Measurements from ENCODE around the gene EPHB1.
A peak's percentile ranks its signal among the peaks of the same experiment; 100 is the strongest.

EPHB1 gene

DNA sequence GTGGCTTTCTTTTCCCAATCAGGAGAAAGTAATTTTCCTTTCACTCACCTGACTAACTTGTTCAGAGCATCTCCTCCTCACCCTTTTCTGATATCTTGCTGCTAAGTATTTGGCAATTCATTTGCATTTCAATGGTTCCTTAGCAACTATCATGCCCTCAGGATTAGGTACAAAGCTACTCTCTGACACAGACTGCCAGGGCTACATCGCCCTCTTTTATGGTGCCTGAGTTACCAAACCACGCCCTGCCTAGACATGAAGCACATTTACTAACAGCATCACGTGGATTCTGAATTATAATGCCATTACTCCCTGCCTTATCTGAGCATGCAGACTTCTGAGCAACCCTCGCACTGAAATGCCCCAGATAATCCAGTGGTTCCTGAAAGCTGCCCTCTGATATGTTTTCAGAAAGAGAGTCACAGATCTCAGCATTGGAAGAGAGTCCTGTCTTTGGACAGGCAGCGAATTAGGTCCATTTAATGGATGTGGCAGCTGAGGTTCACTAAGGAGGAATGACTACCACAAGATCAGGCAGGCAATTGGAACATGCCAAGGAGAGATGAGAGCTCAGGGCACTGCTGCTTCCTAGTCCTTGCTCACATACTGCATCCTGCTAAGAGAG is 14.5 kb downstream of the EPHB1 start:
- DNase-seq (ENCODE audit: low read depth): no peak

DNA sequence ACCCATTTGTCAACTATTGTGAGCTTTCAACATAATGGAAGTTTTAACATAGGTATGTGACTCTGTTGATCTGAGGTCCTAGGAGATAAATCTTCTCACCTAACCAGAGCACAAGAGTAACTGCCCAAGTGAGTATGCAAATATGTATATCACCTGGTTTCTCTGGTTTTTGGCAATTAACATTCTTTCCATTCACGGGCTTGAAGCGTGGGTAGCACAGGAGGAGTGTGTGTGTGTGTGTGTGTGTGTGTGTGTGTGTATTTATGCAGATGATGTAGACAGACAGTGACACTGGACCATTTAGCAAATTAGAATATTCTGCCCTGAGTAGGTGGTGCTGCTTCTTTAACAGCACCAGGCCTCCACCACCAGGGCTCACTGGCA is 15.0 kb downstream of the EPHB1 start:
- no peak for DNase-seq (ENCODE audit: low read depth)

DNA sequence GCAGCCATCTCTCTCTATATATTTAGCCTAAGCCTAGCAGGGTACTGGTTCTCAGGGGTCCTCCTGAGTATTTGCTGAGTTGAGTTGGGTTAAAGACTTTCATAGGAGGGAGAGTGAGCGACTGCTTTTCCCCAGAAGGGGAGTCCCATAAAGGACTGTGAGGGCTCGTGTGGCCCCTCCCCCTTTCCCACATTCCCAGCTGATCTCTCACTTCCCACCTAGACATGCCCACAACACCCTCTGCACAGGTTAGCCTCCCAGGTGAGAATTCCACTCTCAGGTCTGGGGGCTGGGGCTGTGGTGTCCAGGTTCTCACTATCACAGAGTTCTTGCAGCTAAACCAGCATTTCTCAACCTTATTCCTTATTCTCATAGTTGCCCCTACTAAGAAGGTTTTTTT is 15.8 kb downstream of the EPHB1 start:
- no peak for DNase-seq (ENCODE audit: low read depth)

DNA sequence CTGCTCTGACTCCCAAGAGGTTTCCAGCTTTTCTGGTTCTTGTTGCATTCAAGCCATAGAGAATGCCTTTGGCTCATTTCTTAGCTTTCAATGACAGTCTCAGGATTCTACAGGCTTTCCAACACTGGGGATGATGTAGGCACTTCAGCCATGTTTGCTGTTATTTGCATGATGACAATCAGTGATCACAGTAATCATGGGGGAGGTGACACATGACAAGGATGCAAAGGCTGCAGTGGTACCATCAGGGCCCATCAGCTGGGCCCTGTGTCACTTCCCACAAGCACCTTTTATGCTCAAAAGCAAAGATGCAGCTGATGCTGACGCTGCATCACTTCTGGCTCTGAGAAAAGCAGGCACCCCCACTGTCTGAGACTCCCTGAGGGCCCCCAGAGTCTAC is 18.6 kb downstream of the EPHB1 start:
- no peak for DNase-seq (ENCODE audit: low read depth)

DNA sequence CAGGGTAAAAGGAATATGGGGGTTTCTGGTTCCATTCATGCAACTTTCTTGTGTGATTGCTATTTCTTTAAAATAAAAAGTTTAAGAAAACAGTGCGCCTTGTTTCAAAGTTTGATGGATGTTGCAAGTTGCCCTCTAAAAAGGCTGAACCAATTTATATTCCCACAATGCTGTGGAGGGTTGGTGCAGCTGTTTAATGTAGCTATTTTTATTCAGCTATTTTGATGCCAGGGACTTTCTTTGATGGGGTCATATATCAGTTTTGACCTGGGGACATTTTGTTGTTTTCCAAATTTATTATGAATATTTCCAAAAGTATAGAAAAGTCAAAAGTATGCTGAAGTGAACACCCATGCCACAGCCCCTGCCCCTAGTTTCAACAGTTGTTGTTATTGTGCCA is 20.5 kb downstream of the EPHB1 start:
- no peak for DNase-seq (ENCODE audit: low read depth)

DNA sequence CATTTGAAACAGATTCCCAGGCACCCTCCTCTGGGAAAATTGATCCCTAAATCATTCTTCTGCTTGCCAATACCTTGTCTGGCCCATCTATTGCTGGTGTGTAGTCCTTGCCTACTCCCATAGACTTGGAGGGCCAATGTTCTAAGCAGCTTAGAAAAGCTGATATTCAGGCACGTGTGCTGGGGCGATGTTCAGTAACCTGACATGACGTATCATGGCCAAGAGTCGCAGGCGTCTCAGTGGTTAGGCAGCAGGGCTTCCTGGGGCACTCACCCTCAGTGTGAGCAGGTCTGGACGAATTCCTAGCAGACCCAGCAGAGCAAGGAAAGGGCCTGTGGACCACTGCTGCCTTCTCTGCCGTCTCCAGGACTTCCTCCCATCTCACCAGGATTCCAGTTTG is 21.6 kb downstream of the EPHB1 start:
- no peak for DNase-seq (ENCODE audit: low read depth)

DNA sequence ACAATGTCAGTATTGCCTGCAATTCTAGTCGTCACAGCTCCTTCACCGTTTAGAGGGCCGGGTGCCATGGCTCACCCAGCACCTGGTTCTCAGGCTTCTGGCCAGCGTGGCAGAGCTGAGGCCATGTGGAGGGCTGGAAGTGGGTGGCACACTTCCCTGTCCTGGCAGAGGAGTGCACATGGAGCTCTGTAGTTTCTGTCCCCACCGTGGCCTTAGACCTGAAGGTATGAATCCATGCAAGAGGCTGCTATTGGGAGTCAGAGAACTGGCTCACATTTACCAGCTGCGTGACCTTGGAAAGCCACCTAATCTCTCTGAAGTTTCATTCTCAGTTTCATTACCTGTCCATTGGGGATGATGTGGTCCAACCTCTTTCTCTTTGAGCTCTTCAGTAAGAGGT is 22.2 kb downstream of the EPHB1 start:
- no peak for DNase-seq (ENCODE audit: low read depth)

DNA sequence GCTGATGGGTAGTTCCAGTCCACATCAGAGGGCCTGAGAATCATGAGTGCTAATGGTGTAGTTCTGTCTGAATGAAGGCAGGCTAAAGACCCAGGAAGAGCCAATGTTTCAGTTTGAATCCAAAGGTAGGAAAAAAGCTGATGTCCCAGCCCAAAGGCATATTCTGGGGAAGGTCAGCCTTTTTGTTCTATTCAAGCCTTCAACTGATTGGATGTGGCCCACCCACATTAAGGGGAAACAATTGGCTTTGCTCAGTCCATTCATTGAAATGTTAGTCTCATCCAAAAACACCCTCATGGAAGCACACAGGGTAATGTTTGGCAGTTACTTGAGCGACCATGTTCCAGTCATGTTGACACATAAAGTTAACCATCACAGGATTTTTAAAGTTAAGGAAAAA is 25.9 kb downstream of the EPHB1 start:
- no peak for DNase-seq (ENCODE audit: low read depth)

DNA sequence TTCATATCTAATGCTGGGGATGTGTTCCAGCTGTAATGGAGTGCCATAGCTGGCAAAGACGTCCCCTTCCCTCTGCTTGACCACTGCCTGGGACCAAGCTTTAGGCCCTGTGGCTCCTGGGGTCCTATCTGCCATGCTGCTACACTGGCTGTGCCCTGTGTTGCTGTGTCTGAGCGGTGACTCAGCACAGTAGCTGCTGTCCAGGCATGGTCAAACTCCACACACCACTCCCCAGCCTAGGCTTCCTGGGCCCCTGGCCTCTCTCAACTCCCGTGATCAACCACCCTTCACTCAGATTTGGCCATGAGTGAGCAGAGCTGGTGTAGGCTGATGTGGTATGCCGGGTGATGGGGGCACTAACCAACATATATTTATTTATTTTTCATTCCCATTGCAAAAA is 27.0 kb downstream of the EPHB1 start:
- no peak for DNase-seq (ENCODE audit: low read depth)

DNA sequence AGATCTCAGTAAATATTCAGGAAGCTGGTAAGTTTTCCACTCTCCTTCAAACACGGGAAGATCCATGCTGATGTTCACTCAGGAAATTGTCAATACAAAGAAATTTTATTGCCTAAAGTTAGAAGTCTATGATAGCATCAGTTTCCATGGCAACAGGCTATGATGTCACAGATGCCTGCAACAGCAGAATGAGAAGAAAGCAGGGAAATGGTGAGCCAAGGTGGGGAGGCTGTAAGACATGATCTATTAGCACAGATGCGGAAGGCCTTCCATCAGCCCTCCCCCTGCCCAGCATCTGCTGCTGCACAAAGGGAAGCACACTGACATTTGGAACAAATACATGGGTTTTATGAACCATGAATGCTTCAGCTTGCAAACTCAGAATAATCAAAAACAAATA is 28.6 kb downstream of the EPHB1 start:
- no peak for DNase-seq (ENCODE audit: low read depth)

DNA sequence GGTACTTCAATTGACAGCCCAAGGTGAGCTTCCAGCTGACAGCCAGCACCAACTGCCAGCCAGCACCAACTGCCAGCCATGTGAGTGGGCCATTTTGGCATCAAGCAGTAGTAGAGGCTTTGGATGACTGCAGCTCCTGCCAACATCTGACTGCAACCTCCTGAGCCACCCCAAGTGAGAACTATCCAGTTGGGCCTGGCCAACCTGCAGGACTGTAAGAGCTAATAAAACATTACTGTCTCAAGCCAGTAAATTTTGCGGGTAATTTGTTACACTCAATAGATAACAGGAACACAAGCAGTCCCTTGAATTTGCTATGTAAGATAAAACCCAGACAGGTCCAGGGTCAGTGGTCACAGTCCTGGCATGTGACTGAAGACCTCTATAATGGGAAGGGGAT is 29.7 kb downstream of the EPHB1 start:
- no peak for DNase-seq (ENCODE audit: low read depth)

DNA sequence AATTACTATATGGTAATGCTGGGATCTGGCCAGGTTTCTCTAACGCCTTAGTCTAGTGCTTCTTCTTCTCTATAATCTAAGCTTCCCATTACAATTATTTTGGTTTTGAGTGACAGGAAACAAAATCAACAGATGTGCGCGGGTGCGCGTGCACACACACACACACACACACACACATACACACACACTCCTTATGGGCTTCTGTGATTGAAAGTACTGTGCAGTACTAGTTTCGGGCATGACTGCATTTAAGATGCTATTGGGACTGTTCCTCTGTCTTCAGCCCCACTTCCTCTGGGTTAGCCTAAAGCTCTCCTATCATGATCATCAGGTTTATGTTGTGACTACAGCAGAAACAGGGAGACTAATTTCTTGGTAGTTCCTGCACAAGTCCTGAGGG is 32.2 kb downstream of the EPHB1 start:
- DNase-seq (ENCODE audit: low read depth): no peak

DNA sequence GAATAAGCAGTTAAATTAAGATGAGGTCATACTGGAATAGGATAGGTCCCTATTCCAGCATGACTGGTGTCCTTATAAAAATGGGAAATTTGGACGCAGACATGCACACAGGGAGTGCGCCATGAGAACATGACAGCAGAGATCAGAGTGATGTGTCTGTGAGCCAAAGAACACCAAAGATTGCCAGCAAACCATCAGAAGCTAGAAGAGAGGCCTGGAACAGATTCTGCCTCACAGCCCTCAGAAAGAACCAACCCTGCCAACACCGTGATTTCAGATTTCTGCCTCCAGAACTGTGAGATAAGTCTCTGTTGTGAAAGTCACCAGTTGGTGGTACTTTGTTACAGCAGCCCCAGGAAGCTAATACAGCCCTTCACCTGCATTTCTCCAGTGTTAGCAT is 34.7 kb downstream of the EPHB1 start:
- DNase-seq (ENCODE audit: low read depth): no peak

DNA sequence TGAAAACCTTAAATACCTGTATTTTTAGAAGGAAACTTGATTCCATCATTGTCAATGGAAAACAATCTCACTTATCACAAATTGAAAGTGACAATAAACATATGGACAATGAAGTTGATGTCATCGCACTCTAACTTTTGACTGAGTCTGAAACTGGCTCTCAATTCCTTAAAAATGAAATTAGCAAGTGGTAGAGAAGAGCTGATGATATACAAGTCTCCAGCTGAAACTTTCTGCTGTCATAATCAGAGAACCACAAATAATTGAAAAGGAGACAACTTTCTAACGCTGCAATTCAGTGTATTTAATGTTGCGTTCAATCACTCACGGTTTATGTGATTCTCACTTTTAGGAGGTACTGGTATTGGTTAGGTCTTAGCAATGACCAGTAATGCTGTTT is 37.5 kb downstream of the EPHB1 start:
- DNase-seq (ENCODE audit: low read depth): no peak

DNA sequence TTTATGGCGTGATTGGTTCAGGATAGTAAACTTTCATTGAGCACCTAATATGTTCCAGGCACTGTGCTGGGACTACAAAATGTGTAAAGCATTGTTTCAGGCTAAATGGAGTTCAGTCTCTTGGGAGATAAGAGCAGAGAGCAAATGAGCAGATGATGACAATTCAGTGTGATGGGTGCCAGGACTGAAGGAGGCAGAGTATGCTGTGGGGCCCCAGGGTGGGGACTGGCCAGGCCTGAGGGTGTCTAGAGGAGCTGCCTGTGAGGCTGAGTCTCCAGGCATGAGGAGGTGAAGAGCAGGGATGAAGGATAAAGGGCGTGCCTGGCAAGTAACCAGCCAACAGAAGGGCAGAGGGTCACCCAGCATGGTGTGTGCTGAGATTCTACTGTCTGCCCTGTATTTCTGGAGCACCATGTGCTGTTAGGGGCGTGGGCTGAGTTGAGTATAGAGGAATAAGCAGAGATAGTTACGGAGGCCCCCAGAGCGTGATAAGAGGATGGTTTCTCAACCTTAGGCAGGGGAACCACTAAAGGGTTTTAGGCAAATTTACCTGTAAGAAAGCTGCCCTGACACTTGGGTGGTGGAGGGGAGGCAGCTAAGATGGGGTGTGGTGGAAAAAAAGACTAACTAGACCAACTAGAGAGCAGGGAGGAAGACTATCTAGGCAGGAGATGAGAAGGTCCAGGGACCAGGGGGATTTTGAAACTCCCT is 38.5 kb downstream of the EPHB1 start:
- DNase-seq (ENCODE audit: low read depth): no peak

DNA sequence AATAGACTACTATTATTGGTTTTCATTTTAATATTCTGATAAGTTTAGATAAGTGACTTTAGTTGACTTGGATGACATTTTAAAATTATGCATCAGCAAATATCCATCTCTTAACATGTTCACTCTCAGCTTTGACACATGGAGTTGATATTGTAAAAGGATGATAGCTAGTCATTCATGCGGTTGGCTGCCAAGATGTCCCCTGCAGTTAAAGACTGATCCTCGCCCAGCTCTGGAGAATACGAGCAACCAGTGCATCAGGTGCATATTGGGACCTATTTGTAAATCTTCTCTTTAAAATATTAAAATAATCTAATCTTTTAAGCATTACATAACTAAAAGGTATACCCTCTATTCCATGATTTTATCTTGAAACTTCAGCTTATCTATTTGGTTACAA is 41.9 kb downstream of the EPHB1 start:
- no peak for DNase-seq (ENCODE audit: low read depth)

DNA sequence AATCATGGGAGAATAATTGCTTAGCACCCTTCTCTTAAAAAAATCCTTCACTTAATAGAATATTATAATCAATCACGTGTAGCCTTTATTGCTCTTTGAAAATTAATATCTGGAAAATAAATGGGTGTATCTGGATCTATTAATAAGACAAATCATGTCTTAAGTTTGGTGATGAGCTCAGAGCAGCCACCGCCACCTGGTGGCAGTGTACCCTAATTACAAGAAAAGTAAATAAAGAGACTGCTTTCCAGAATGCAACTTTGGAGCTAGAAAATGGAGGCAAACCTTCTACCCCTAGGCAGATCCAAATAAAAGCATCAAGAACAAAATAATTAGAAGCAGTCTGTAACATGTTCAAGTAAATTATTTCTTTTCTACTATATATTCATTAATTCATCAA is 43.5 kb downstream of the EPHB1 start:
- no peak for DNase-seq (ENCODE audit: low read depth)

DNA sequence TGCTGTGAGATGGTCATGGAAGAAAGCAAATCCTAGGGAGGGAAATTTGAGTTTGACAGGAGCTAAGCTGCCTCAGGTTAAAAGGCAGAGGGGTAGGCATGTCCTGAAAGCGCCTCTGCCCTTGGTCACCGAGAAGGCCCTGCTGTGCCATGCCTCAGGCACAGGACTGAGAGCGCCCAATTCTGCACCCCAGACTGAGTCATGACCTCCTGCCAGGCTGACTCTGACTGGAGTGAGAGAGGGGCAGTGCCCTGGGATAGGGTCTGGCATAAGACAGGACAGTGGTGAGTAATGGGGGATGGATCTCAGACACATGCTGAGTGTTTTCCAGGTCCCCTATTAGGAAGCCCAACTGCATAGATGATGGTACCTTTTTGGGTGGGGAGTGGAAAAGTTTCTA is 44.4 kb downstream of the EPHB1 start:
- no peak for DNase-seq (ENCODE audit: low read depth)

DNA sequence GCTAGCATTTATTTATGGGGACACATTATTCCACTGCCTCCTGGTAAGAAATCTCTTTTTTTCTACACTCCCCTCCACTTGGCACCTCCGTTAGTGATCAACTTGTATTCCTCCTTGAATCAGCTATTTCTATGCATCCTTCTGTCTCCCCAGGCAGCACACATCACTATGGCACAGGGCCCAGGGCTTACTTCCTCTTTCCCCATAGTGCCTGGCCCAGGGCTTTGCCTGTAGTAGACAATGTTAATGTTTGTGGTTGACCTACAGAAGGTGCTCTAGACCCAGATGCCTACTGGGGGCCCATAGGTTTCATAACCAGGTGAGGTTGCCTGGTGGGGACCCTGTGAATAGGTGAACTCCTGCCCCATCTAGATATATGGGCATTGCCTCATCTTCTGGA is 44.9 kb downstream of the EPHB1 start:
- no peak for DNase-seq (ENCODE audit: low read depth)

DNA sequence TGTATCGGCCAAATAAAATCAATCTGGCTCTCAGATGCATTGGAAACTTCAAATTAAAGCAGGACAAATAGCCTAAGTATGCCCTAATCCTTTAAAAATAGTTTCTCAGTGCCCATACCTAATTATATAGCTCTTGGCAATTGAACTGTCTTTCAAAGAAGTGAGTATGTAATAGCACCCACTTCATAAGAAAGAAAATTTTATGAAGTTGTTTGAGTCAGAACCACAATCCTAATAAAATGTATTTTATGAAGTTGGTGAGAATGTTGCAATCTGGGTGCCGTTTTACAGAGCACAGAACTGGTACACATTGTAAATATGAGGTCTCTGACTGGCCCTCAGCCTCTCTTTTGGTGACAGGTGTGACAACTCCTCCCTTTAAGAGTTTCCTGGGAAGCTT is 45.4 kb downstream of the EPHB1 start:
- DNase-seq (ENCODE audit: low read depth): no peak

DNA sequence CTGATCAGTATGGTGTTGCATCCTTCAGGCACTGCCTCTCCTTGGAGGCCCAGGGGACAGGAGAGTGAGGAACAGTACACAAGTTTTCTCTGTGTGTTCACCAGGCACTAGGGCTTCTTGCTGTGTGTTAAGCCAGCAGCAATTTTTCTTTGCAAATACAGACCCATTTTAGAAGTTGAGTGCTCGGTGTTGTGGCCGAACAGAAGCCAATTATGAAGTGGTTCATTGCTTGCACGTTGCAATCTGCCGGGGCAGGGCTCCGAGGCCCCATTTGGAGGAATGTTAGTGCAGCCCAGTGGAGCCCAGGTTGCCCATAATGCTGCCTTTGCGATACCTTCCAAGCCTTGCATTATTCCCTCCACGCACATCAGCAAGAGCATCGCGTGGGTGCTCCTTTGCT is 51.0 kb downstream of the EPHB1 start:
- DNase-seq (ENCODE audit: low read depth): no peak

DNA sequence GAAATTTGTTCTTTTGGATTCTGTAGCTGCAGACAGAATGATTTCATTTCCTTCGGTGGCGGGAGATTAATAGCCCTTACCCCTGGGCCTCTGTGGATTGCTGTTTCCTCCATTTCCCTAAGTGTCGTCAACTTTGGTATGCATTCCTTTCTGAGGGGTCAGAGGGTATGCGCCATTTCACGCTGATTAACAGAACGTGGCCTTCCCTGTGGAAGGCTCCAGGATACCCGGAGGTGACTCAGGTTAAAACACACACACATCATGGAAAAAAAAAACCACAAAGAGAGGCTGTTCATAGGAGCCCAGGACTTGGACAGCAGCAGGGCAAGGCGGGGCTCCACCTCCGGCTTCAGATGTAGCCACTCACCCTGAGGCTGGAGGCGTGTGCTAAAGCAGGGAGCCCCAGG is 51.9 kb downstream of the EPHB1 start:
- DNase-seq (ENCODE audit: low read depth): peak; percentile 80

DNA sequence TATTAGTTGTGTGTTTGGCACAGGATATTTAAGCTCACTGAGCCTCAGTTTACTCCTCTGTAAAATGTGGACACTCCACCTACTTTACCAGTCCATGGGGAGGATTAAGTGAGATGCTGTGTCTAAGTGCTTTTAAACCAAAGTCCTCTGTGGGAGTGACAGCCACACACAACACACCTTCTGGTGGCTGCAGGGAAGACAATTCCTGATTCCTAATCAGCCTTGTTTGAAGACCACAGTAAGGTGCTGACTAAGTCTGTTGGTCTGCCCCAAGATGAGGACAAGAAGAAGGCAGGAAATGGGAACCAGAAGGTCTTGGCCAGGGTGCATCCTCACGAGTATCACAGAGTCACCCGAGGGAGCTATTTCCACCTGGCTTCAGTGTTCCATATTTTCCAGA is 52.3 kb downstream of the EPHB1 start:
- no peak for DNase-seq (ENCODE audit: low read depth)

DNA sequence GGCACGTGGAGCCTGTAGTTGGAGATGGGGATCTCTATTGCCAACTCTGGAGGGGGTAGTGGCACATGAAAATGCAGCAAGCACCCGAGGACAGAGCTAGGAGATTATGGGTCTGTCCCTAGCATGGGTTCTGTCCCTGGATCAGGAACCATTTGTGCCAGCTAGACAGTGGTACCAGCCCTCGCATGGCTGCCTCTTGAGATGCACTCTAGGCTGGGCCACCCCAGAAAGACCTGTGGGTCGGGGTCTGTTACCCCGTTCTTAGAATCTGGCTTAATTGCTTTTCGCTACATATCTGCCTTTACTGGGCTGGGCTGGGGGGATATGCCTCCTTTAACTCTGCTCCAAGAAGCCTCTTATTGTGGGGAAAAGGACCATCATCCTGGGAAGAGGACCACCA is 54.5 kb downstream of the EPHB1 start:
- no peak for DNase-seq (ENCODE audit: low read depth)

All from stromal cell of bone marrow (primary cell).